ENCODE measurements around the gene ERO1A.
"Not testable (repeated sequence)": the region's sequence is repeated elsewhere in the genome, so short reads cannot be mapped to it uniquely, and the experiment has no call there.

The ERO1A gene, protein sequence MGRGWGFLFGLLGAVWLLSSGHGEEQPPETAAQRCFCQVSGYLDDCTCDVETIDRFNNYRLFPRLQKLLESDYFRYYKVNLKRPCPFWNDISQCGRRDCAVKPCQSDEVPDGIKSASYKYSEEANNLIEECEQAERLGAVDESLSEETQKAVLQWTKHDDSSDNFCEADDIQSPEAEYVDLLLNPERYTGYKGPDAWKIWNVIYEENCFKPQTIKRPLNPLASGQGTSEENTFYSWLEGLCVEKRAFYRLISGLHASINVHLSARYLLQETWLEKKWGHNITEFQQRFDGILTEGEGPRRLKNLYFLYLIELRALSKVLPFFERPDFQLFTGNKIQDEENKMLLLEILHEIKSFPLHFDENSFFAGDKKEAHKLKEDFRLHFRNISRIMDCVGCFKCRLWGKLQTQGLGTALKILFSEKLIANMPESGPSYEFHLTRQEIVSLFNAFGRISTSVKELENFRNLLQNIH

DNA sequence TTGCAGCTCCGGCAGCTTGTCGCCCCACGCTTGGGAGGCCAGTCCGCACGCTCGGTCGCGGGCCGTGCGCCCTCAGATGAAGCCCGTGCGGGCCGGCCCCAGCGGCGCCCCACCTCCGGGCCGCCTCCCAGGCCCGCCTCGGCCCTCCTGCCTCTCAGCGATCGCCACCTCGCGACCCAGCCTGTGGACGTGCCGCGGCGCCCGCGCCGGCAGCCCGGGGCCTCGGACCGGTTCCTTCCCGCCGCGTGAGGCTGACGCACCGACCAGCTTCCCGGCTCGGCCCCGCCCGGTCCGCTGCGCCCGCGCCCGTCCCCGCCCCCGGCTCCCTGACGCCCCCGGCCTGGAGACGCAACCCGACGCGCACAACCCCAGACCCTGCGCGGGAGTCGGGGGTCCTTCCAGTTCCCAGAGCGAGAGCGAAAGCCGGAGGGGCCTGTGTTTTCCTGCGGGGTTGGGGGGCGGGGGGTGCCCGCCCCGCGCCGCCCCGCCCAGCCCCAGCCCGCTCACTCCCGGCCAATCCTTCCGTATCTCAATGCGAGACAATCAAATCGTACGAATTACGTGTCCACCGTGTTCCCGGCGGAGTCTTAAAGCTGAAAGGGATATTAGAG is at the start of gene ERO1A:
Gene ERO1A (minus strand): TSS at position 78 of the 611 bp plus-strand sequence. CDS start 77 bp downstream, at position 1.
- peak in 1 of 2 donors; percentile 37 for DNase-seq (ENCODE audit: low read depth in 2 of 2)

DNA sequence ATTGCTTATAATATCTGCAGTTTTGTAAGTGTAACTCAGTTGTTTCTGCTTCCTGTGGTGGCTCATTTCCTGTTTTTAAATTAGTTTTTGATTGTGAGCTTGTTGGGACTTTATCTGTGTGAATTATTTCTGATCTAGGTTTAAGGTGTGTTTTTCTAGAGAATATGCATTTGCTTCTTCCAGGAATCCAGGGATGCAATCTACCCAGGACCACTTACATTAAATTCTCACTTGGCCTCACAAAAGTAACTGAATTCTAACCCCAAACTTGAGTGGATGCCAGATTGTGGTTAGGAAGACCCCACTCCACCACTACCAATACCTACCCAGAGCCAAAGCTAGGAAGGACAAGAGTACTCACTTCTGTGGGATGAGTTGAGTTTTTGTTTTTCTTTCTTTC is 46.5 kb upstream of the ERO1A start:
- DNase-seq (ENCODE audit: low read depth in 2 of 2) = no peak

DNA sequence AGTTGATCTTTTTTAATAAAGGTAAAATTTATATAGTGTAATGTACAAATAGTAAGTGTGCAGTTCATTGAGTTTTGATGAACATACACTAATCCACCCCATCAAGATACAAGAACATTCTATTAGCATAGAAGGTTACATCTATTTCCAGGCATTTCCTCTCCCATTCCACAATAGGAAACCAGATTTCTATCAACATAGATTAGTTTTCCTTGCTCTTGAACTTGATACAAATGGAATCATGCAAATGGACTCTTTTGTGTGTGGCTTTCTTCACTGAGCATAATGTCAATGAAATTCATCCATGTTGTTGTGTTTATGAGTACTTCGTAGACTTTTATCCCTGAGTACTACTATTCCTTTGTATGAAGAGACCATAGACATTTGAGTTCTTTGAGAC is 45.4 kb upstream of the ERO1A start:
- no peak for DNase-seq (ENCODE audit: low read depth in 2 of 2)

DNA sequence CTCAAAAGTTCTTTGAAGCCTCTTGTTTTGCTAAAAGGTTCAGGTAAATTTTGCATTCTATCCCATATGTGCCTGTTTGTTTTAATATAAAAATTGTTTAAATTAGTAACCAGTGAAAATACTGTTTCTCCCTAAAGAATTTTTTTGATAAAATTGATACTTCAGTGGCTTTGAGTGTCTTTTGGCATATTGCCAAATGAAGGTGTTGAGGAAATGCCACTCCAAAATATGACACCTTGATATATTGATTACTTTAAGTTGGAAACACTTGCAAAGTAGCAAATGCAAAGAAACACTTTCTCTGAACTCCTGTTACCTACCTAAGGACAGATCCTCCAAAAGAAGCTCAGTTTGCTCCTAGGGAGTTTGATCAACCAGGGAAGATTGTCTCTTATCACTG is 43.1 kb upstream of the ERO1A start:
- no peak for DNase-seq (ENCODE audit: low read depth in 2 of 2)

DNA sequence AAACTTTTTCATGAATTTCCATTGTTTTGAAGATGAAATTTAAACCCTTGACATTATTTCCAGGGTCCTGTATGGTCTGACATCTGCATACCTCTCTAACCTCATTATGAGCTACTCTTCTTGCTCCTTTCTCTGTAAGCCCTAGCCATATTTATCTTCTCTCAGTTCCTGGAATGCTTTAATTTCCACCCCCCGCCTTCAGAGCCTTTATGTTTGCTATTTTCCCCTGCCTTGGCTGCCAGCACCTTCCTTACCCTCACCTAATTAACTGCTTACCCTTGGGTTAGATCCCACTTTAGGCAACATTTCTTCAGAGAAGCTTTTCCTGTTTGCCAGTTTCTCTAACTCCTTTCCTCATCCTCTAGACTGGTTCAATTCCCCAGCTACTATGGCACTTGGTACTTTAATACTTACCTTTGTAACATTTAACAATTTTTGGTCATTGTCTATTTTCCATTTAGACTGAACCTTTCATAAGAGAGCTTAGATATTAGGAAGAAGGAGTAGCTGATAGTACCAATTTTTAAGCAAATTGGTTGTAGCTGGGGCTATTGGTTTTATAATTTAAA is 40.6 kb upstream of the ERO1A start:
- DNase-seq (ENCODE audit: low read depth in 2 of 2) = no peak

DNA sequence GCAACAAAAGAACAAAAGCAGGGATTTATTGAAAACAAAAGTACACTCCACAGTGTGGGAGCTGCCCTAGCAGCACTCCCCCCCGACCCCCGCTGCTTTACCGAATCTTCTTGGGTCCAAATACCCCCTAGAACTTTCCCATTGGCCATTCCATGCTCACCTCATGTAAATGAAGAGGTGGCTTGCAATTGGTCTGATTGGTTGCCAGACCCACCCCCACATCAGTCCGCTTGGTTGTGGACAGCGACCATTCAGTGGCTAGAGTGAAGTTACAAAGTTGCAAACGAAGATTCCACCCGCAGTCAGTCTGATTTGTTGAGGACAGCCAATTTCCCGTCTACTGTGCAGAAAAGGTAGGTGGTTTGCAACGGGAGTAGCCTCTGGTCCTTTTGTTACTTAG is 38.5 kb upstream of the ERO1A start:
- DNase-seq (ENCODE audit: low read depth in 2 of 2) = no peak

DNA sequence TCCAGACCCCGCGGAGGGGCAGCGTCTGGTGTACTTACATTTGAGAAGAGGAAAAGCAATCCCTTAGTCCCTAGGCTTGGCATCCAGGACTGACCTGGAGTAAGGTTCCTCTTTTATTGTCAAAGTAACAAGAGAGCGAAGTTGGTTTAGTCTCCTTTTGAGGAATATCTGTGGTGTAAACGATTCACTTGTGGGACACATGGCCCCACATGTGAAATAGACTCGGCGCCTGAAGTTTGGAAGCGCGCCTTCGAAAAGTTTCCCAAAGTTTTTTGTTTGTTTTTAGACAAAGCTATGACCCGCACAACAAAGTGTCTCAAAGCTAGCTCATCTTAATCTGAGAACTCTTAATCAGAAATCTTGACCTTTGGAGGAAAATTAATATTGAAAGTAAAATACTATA is 35.4 kb upstream of the ERO1A start:
- DNase-seq (ENCODE audit: low read depth in 2 of 2) = no peak

DNA sequence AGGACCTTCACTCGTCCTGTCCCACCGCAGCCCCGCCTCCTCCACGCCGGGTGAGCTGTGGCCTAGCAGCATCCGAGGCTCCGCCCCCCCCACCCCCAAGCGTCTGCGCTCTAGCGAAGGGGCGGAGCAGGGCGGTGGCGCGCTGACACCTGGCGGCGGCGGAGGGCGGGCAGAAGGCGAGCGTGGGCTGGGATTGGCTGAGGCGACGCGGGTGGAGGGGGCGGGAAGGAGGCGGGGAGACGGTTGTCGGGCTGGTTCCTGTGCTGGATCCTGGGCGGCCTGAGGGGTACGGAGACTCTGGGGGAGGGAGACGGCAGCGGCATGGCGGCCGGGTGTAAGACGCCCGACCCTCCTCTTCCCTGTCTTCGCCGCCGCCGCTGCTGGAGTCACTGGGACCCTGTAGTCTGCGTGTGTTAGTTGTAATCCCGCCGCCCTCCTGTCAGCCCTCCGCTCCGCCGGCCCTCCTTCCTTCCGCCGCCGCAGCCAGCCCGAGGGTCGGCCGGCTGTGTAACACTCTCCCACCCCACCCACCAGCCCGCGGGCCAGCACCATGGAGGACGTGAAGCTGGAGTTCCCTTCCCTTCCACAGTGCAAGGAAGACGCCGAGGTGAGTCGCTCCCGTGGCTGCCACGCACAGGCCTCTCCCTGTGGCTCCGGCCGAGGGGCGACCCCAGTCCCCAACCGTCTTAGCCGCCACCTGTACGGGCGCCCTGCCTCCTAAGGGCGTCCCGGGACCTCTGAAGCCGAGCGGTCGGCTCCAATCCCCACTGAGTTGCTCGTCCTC is 34.8 kb upstream of the ERO1A start, which contains the start of gene STYX:
Gene STYX (plus strand): TSS at position 242 of the 784 bp plus-strand sequence. CDS start 309 bp downstream, at position 551.
- peak; percentile 92 to 98 for DNase-seq (ENCODE audit: low read depth in 2 of 2)

DNA sequence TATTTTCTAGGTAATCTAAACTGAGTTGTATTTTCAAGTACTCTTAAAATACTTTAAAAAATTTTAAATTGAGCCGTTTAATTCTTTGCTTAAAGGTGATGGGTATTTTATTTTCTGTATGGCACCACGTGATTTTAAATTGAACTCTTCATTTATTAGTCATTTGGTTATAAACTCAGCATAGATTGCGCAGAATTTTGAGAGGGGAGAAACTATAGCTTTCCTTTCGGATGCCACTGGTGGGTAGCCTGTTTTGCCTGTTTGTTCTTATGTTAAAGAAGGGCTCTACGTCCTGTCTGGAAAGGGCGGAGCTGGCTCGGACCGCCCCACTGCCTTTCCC is 34.2 kb upstream of the ERO1A start:
- no peak for DNase-seq (ENCODE audit: low read depth in 2 of 2)

DNA sequence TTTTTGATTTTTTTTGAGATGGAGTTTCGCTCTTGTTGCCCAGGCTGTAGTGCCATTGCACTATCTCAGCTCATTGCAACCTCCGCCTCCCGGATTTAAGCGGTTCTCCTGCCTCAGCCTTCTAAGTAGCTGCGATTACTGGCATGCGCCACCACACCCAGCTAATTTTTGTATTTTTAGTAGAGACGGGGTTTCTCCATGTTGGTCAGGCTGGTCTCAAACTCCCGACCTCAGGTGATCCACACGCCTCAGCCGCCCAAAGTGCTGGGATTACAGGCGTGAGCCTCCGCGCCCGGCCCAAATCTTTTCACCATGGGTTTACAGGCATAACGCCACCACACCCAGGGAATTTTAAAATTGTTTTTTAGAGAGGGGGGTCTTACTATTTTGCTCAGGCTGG is 33.7 kb upstream of the ERO1A start:
- DNase-seq (ENCODE audit: low read depth in 2 of 2) = not testable (repeated sequence)

DNA sequence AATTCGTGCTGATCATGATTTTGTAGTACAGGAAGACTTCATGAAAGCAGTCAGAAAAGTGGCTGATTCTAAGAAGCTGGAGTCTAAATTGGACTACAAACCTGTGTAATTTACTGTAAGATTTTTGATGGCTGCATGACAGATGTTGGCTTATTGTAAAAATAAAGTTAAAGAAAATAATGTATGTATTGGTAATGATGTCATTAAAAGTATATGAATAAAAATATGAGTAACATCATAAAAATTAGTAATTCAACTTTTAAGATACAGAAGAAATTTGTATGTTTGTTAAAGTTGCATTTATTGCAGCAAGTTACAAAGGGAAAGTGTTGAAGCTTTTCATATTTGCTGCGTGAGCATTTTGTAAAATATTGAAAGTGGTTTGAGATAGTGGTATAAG is 32.2 kb upstream of the ERO1A start:
- DNase-seq (ENCODE audit: low read depth in 2 of 2) = not testable (repeated sequence)

DNA sequence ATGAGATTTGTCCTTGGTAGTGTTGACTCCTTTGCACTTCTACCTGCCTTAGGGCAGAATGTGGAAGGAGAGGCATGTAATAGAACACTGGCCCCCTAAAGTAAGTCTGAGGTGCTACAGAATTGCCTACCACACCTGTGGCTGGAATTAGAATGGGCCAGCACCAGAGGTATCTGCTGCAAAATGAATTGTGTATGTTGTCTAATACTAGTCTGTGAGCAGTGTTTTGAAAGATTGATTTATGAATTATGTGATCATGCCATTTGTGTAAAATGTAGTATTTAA is 28.9 kb upstream of the ERO1A start:
- DNase-seq (ENCODE audit: low read depth in 2 of 2) = no peak

DNA sequence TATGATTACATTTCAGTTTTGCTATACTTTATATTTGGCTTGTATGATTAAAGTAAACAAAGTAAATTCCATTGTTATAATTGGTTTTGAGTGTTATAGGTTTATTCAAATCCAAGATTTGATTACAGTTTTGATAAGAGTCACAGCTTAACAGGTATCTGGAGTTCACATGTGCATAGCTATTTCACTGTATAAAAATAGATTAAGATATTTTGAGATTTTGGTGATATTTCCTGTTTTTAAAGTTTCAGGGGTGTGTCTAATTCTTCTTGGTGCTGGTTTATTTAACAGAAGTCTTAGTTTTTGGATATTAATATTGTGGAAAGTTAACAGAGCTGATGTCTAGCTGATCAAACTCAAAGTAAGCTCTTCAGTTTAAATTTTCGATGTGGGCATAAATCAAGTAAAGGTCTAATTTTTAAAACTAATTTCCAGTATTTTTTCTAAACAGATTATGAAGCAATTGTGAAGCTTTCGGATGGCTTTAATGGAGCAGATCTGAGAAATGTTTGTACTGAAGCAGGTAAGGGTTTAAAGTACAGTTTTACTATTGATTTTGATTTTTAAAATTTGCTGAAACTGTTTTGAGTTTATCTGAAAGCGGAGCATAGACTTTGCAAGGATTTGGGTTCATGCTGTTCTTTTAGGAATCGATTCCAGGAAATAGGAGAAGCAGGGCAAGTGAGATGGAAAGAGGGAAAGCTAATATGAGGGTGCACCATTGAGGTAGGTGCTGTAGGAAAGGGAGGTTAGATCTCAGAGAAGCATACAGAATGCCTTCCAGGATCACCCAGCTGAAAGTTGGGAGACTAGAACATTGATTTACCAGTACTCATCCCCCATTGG is 28.4 kb upstream of the ERO1A start:
- DNase-seq (ENCODE audit: low read depth in 2 of 2) = no peak

DNA sequence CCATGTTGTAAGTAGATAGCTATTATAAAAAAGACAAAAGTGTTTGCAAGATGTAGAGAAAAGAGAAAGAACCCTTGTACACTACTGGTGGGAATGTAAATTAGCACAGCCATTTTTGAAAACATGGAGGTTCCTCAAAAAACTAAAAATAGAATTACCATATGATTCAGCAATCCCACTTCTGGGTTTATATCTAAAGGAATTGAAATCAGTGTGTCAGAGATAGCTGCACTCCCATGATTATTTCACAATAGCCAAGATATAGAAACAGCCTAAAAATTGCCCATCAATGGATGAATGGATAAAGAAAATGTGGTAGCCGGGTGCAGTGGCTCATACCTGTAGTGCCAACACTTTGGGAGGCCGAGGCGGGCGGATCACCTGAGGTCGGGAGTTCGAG is 20.8 kb upstream of the ERO1A start:
- DNase-seq (ENCODE audit: low read depth in 2 of 2) = no peak

DNA sequence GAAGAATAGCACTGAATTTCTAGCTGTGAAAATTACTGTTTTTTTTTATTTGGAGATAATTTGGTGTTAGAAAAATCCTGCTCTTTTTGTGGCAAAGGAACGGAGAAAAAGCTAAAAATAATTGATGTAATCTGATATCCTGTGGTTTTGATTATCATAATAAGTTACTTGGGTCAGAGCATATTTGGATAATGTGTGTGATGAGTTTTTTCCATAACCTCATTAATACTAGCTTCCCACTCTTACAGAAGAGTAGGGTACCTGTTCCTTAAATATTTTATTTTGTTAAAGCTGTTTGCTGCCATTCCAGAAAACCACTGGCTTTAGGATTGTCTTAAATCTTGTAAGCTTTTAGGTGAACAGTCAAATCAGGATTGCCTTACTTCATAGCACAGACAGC is 16.3 kb upstream of the ERO1A start:
- DNase-seq (ENCODE audit: low read depth in 2 of 2) = no peak

DNA sequence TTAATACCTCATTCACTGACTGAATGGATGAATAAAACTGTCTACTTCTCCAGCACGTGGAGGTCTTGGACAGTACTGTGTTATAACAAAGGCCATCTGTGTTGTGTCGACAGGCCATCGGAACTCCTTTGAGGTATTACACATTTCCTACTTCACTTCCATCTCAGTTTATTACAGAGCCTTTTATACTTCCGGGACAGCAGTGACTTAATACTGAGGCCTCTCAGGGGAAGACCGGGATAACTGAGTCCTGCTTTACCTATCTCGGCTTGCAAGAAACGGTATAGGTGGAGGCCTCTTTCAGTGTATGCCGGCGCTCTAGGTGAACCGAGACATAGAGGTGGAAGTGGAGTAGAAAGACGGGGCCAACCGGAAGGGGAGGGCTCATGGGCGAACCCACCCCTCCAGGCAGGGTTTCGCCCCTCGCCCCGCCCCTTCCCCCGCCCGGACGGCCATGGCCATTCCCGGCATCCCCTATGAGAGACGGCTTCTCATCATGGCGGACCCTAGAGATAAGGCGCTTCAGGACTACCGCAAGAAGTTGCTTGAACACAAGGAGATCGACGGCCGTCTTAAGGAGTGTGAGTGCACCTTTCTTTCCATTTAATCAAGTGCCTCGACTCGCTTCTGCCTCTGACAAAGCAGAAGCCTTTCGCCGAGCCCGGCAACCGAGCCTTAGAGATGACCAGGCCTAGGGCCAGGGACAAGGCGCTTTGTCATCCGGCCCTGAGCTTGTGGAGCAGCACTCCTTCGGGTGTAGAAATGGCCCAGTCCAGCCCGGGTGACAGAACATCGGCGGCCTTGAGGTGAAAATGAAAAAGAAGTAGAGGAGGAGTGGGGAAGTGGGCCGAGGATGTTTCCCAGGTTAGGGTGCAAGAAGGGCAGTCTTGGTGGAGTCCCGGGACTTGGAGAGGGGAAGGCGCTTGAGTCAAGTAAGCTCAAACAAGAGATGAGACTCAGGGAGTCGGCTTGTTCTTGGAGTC is 11.7 kb upstream of the ERO1A start, which contains the start of gene PSMC6:
Gene PSMC6 (plus strand): TSS at position 477 of the 983 bp plus-strand sequence. CDS start 20 bp downstream, at position 497.
- peak; percentile 86 to 96 for DNase-seq (ENCODE audit: low read depth in 2 of 2)

DNA sequence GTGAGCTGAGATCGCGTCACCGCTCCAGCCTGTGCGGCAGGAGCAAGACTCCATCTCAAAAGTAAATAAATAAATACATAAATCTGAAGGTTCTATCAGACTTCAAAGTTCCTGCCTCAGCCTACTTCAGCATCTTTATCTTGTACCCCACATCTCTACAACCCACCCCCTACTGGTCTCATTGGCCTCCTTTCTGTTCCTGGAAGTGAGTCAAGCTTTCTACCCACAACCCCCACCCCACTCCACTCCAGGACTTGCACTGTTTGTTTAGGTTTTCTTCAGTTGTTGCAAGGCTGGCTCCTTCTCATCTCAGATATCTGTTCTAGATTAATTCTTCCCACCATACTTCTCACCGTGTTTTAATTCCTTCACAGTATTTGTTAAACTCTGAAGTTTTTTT is 10.9 kb upstream of the ERO1A start:
- no peak for DNase-seq (ENCODE audit: low read depth in 2 of 2)

DNA sequence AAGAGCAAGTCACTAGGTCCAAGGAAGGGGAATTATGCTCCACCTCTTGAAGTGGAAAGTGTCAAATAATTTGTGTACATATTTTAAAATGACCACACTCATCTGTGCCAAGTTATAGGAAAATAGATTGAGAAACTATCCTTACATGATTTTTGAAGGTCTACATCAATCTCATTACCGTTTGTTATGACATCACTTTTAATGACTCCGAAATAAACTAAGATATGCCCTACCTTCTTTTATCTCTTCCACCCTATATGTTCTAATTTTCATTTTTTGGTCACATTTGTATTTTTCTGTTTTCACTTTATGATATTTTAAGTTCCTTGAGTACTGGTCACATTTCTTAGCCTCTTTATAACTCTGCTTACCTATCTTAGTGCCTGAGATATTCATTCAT is 8.3 kb upstream of the ERO1A start:
- DNase-seq (ENCODE audit: low read depth in 2 of 2) = no peak

DNA sequence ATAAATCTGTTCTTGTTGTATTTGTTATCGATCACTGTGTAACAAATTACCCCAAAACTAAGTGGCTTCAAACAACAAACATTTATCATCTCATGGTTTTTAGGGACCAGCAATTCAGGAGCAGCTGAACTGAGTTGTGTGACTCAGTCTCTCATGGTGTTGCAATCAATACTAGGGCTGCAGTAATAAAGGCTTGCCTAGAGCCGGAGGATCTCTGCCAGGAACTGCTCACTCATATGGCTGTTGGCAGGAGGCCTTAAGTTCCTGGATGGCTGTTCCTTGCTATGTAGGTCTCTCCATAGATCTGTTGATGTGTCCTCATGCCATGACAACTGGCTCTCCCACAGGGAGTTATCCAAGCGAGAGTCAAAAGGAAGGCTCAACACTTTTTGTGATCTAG is 7.9 kb upstream of the ERO1A start:
- DNase-seq (ENCODE audit: low read depth in 2 of 2) = no peak

DNA sequence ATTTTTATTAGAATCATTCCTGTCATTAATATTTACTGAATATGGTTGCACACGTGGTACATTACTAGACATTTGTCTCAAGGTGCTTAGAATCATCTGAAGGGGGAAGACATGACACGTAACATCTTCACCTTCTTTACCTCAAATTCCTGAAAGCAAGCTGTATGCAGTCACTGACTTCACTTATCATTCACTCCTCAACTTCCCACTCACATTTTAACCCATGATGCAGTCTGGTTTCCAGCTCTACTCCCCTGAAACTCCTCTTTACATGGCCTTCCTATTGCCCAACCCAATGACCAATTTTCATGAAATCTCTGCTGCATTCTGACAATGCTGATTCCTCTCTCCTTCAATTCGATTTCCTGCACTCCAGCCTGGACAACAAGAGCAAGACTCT is 5.9 kb upstream of the ERO1A start:
- no peak for DNase-seq (ENCODE audit: low read depth in 2 of 2)
